Neural progenitor cell (in vitro differentiated cells): ENCODE data around the gene DPH5.

Source experiments
- CTCF ChIP-seq: fragments of 200-600 bp; sonication (generic); IDR thresholded peaks from 2 replicates; pipeline ENCODE4 v1.5.1; 2017; ENCODE audit warnings: antibody characterized with exemption, mild to moderate bottlenecking
- EZH2 ChIP-seq: fragments of 200-600 bp; sonication (generic); IDR thresholded peaks from 2 replicates; pipeline ENCODE4 v1.6.1; 2017; ENCODE audit warnings: antibody characterized with exemption, mild to moderate bottlenecking, moderate library complexity

- TF ChIP-seq CTCF: no peak
- no peak for TF ChIP-seq EZH2
Observed at GRCh38 chr1:100969327-100969726, 56.3 kb downstream of the DPH5 start.
